Keratinocyte (primary cell): ENCODE results near the gene KLF6. TPM values are rescaled to one million over a fixed set of nuclear protein-coding genes. Genes with fewer than 3 reads are reported as not detected.

ENCODE experiments used
- DNase-seq: peaks from one replicate; pipeline ENCODE4 v3.0.0-alpha.2; 2011; ENCODE audit warnings: low read depth, missing footprints, low spot score
- FAIRE-seq: peaks from 2 replicates; lab custom pipeline; 2011; peaks lifted over from hg19 to GRCh38; lab: Jason Lieb, UNC
- H2AFZ ChIP-seq: 2 replicates; pipeline ENCODE4 v1.6.0; 2012; ENCODE audit warnings: low read length, control low read depth, inconsistent platforms; ENCODE audit not compliant: control insufficient read depth
- H3K27ac ChIP-seq: 2 replicates; pipeline ENCODE4 v1.5.1; 2011; ENCODE audit warnings: low read length; ENCODE audit not compliant: control insufficient read depth, insufficient read depth
- H3K27me3 ChIP-seq: 3 replicates; pipeline ENCODE4 v1.6.0; 2011; ENCODE audit warnings: low read length; ENCODE audit not compliant: control insufficient read depth, insufficient read depth; ENCODE audit errors: extremely low read depth
- H3K36me3 ChIP-seq, 2 experiments: 2 replicates in 1 of 2; 3 replicates in 1 of 2; pipeline ENCODE4 v1.5.1; 2011; ENCODE audit warnings: low read length in 2 of 2, mild to moderate bottlenecking in 1 of 2; ENCODE audit not compliant: control insufficient read depth in 2 of 2, insufficient read depth in 2 of 2; ENCODE audit errors: extremely low read depth in 1 of 2
- H3K4me1 ChIP-seq: 3 replicates; pipeline ENCODE4 v1.5.1; 2011; ENCODE audit warnings: low read length; ENCODE audit not compliant: control insufficient read depth, insufficient read depth; ENCODE audit errors: extremely low read depth
- H3K4me2 ChIP-seq: 3 replicates; pipeline ENCODE4 v1.6.0; 2011; ENCODE audit warnings: low read depth, low read length; ENCODE audit not compliant: control insufficient read depth, insufficient read depth; ENCODE audit errors: extremely low read depth
- H3K4me3 ChIP-seq, 3 experiments: fragments of 200-600 bp in 1 of 3; sonication (generic) in 1 of 3; 2 replicates in 2 of 3; 3 replicates in 1 of 3; pipeline ENCODE4 v1.5.1; 2011 to 2016; ENCODE audit warnings: low read length in 3 of 3, mild to moderate bottlenecking in 3 of 3, control low read depth in 2 of 3, inconsistent platforms in 1 of 3, low read depth in 1 of 3, mixed read lengths in 1 of 3, mixed run types in 1 of 3, moderate library complexity in 1 of 3; ENCODE audit not compliant: control insufficient read depth in 2 of 3, insufficient read depth in 2 of 3; ENCODE audit errors: extremely low read depth in 1 of 3
- H3K79me2 ChIP-seq: 2 replicates; pipeline ENCODE4 v1.6.0; 2012; ENCODE audit warnings: low read length; ENCODE audit not compliant: control insufficient read depth, insufficient read depth
- H3K9ac ChIP-seq: 3 replicates; pipeline ENCODE4 v1.6.0; 2011; ENCODE audit warnings: low read length; ENCODE audit not compliant: control insufficient read depth, insufficient read depth; ENCODE audit errors: extremely low read depth
- H3K9me1 ChIP-seq: 3 replicates; pipeline ENCODE4 v1.6.0; 2011; ENCODE audit warnings: low read length; ENCODE audit not compliant: control insufficient read depth, insufficient read depth; ENCODE audit errors: extremely low read depth
- H3K9me3 ChIP-seq: 2 replicates; pipeline ENCODE4 v1.5.1; 2012; ENCODE audit warnings: low read depth, low read length; ENCODE audit not compliant: control insufficient read depth
- H4K20me1 ChIP-seq: 3 replicates; pipeline ENCODE4 v1.6.0; 2011; ENCODE audit warnings: low read length; ENCODE audit not compliant: control insufficient read depth, insufficient read depth; ENCODE audit errors: extremely low read depth
- CTCF ChIP-seq, 3 experiments: IDR thresholded peaks in 1 of 3; conservative IDR thresholded peaks in 1 of 3; optimal IDR thresholded peaks in 1 of 3; 2 replicates in 2 of 3; 3 replicates in 1 of 3; pipeline versions ENCODE3 to v1.5.1; 2011; ENCODE audit warnings: low read length in 3 of 3, mild to moderate bottlenecking in 3 of 3, moderate library complexity in 2 of 3, control low read depth in 1 of 3, inconsistent platforms in 1 of 3; ENCODE audit not compliant: insufficient read depth in 2 of 3; ENCODE audit errors: extremely low read depth in 1 of 3
- EZH2 ChIP-seq: IDR thresholded peaks from one replicate; pipeline ENCODE4 v1.6.1; 2012; ENCODE audit warnings: inconsistent platforms, mild to moderate bottlenecking, low read length, moderate library complexity
- dilution Hi-C: fragments of 300-500 bp; cut with MboI; formaldehyde crosslinking; loops from one replicate; pipeline ENCODE4 v1.7.0; 2020; ENCODE audit warnings: low sequenced_read_pairs; ENCODE audit not compliant: extremely low pct_ligation_motif_present
- polyA plus RNA-seq, 5 experiments: library from polyadenylated mRNA; depleted of rRNA in 3 of 5; stranded (reverse) in 3 of 5; stranded (forward) in 1 of 5; unstranded in 1 of 5; fragments of >200 nt; gene quantifications; 1 replicate in 1 of 5; 2 replicates in 3 of 5; 3 replicates in 1 of 5; pipeline versions ENCODE4 v1.2.1 to v1.2.3, GENCODE V29; 2011 to 2012; ENCODE audit warnings: missing spikeins in 2 of 5, low read depth in 1 of 5, low replicate concordance in 1 of 5

Gene KLF6
- polyA plus RNA-seq, 1 donor (not counting 4 experiments of a cell fraction or from before 2014, with no cell fraction given) = 250 TPM

DNA sequence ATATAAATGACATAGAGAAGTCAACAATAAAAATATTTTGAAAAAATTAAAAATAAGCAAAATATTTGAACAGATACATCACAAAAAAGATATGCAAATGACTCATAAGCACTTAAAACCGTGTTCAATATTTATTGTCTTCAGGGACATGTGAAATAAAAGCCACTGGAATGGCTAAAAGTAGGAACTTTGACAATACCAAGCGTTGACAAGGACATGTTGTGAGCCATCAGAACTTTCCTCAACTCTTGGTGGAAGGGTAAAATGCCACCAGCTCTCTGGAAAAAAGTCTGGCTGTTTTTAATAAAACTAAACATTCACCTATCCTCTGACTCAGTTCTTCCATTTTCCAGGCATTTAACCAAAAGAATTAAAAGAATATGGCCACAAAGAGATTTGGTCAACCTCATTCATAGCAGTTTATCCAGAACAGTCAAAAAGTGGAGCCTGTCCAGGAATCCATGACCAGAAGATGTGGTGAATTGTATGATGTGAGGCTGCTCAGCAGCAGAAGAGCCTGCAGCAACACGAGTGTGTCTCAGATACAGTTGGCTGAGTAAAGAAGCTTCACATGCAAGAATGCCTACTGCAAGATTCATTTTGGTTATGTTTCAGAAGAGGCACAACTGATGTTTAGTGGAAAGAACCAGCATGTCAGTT lies 7.1 kb upstream of the KLF6 start:
- Histone ChIP-seq H3K79me2 (no peaks in the 10 kb centered on the region), H3K9me1 (no peaks in the 10 kb centered on the region), H4K20me1 (no peaks in the 10 kb centered on the region), H2AFZ (no peak overlapping the region), H3K4me3 (no peak overlapping the region), H3K4me1 (peaks cover 9% of the 10 kb centered on the region), H3K36me3 (no peaks in the 10 kb centered on the region), H3K4me2 (no peak overlapping the region), H3K27ac (no peak overlapping the region), H3K9me3 (peaks cover 2% of the 10 kb centered on the region), H3K27me3 (no peaks in the 10 kb centered on the region), H3K9ac (no peak overlapping the region)
- dilution Hi-C loops = no loop called here
- no peak for DNase-seq
- no peak for TF ChIP-seq CTCF (optimal IDR thresholded peaks at IDR 0.05 in 1 of 3, IDR thresholded peaks at IDR 0.05 in 1 of 3, conservative IDR thresholded peaks at IDR 0.05 in 1 of 3; ENCODE audit: extremely low read depth in 1 of 3, insufficient read depth in 2 of 3, low read length in 3 of 3)
- TF ChIP-seq EZH2 = no peak
- peak; percentile 55 for FAIRE-seq

DNA sequence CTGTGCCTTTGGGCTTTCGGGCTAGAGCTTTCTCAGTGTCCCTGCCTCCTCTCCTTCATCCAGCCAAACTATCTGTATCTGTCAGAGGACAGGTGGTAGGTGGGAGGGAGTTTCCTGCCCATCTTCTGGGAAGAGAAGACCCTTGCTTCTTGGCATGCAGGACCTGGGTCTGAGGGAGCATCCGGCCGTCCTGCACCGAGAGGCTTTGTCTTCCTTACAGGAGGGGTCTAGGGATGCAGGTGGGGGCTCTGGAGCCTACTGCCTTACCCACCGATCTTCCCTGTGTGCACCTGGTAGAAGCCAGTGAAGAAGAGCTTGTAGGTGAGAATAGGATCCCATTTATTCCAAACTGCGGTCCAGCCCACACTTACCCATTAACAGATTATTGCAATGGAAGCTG lies 5.8 kb upstream of the KLF6 start:
- no peaks in the 10 kb centered on the region for H3K27me3 ChIP-seq
- no peaks in the 10 kb centered on the region for H3K9me1 ChIP-seq
- peaks cover 13% of the 10 kb centered on the region for H3K4me1 ChIP-seq
- no peaks in the 10 kb centered on the region for H3K36me3 ChIP-seq
- peaks cover 2% of the 10 kb centered on the region for H3K9me3 ChIP-seq
- H3K4me2 ChIP-seq = no peak overlapping the region
- H3K4me3 ChIP-seq = no peak overlapping the region
- H3K79me2 ChIP-seq = peaks cover 1% of the 10 kb centered on the region
- TF ChIP-seq CTCF (optimal IDR thresholded peaks at IDR 0.05 in 1 of 3, IDR thresholded peaks at IDR 0.05 in 1 of 3, conservative IDR thresholded peaks at IDR 0.05 in 1 of 3; ENCODE audit: extremely low read depth in 1 of 3, insufficient read depth in 2 of 3, low read length in 3 of 3) (no peak), EZH2 (no peak)
- DNase-seq = no peak
- dilution Hi-C loops = no loop called here
- no peaks in the 10 kb centered on the region for H4K20me1 ChIP-seq
- H3K27ac ChIP-seq = no peak overlapping the region
- no peak overlapping the region for H3K9ac ChIP-seq
- no peak overlapping the region for H2AFZ ChIP-seq
- no peak for FAIRE-seq
